ENCODE measurements around the gene FARP1.

Gene FARP1

GRCh38 chr13:98263841-98264240 lies 120.9 kb downstream of the FARP1 start:
- H3K9me3 ChIP-seq: no peaks in the 10 kb centered on the region
- no peak overlapping the region for H3K4me3 ChIP-seq (ENCODE audit: low read depth in 1 of 2, low read length in 1 of 2)
- H3K27me3 ChIP-seq: no peaks in the 10 kb centered on the region
- TF ChIP-seq CTCF (IDR thresholded peaks at IDR 0.05): no peak
- no peak overlapping the region for H3K27ac ChIP-seq
- H3K36me3 ChIP-seq: no peaks in the 10 kb centered on the region
- H3K4me1 ChIP-seq (ENCODE audit: control insufficient read depth in 1 of 2, insufficient read depth in 1 of 2, low read depth in 1 of 2, low read length in 1 of 2): no peaks in the 10 kb centered on the region

- no peaks in the 10 kb centered on the region for H3K4me1 ChIP-seq (ENCODE audit: control insufficient read depth in 1 of 2, insufficient read depth in 1 of 2, low read depth in 1 of 2, low read length in 1 of 2)
- no peaks in the 10 kb centered on the region for H3K9me3 ChIP-seq
- no peak overlapping the region for H3K27ac ChIP-seq
- H3K27me3 ChIP-seq: no peaks in the 10 kb centered on the region
- TF ChIP-seq CTCF (IDR thresholded peaks at IDR 0.05): no peak
- no peaks in the 10 kb centered on the region for H3K36me3 ChIP-seq
- H3K4me3 ChIP-seq (ENCODE audit: low read depth in 1 of 2, low read length in 1 of 2): no peak overlapping the region
Observed at GRCh38 chr13:98264877-98265276, 122.0 kb downstream of the FARP1 start.

- TF ChIP-seq CTCF (IDR thresholded peaks at IDR 0.05): no peak
- no peaks in the 10 kb centered on the region for H3K27me3 ChIP-seq
- no peak overlapping the region for H3K4me3 ChIP-seq (ENCODE audit: low read depth in 1 of 2, low read length in 1 of 2)
- H3K36me3 ChIP-seq: no peaks in the 10 kb centered on the region
- no peak overlapping the region for H3K27ac ChIP-seq
- no peaks in the 10 kb centered on the region for H3K4me1 ChIP-seq (ENCODE audit: control insufficient read depth in 1 of 2, insufficient read depth in 1 of 2, low read depth in 1 of 2, low read length in 1 of 2)
- no peaks in the 10 kb centered on the region for H3K9me3 ChIP-seq
Observed at GRCh38 chr13:98265692-98266551, 123.0 kb downstream of the FARP1 start.

GRCh38 chr13:98267080-98267912 lies 124.4 kb downstream of the FARP1 start:
- Histone ChIP-seq H3K4me3 (ENCODE audit: low read depth in 1 of 2, low read length in 1 of 2) (no peak overlapping the region), H3K4me1 (ENCODE audit: control insufficient read depth in 1 of 2, insufficient read depth in 1 of 2, low read depth in 1 of 2, low read length in 1 of 2) (no peaks in the 10 kb centered on the region), H3K9me3 (no peaks in the 10 kb centered on the region), H3K27me3 (no peaks in the 10 kb centered on the region), H3K27ac (no peak overlapping the region), H3K36me3 (no peaks in the 10 kb centered on the region)
- no peak for TF ChIP-seq CTCF (IDR thresholded peaks at IDR 0.05)

GRCh38 chr13:98269386-98269785 lies 126.5 kb downstream of the FARP1 start:
- no peaks in the 10 kb centered on the region for H3K4me1 ChIP-seq (ENCODE audit: control insufficient read depth in 1 of 2, insufficient read depth in 1 of 2, low read depth in 1 of 2, low read length in 1 of 2)
- no peaks in the 10 kb centered on the region for H3K9me3 ChIP-seq
- no peak overlapping the region for H3K4me3 ChIP-seq (ENCODE audit: low read depth in 1 of 2, low read length in 1 of 2)
- TF ChIP-seq CTCF (IDR thresholded peaks at IDR 0.05): no peak
- H3K27ac ChIP-seq: no peak overlapping the region
- H3K36me3 ChIP-seq: no peaks in the 10 kb centered on the region
- H3K27me3 ChIP-seq: no peaks in the 10 kb centered on the region

Data from neutrophil (primary cell).